Cardiac muscle cell (in vitro differentiated cells and primary cell): Measurements from ENCODE around the gene CGB2. TPM values are rescaled to one million over a fixed set of nuclear protein-coding genes. Genes with fewer than 3 reads are reported as not detected.

Experiments used
- DNase-seq, 2 donors: peaks; one replicate each; pipeline versions ENCODE4 v3.0.0 to v3.0.0-alpha.2; 2010 to 2017; ENCODE audit warnings: low read depth in 1 of 2, low spot score in 1 of 2
- H3K27ac ChIP-seq: fragments of 200-600 bp; sonication (generic); 2 replicates; pipeline ENCODE4 v1.5.1; 2016
- H3K27me3 ChIP-seq: fragments of 200-600 bp; sonication (generic); 2 replicates; pipeline ENCODE4 v1.6.0; 2016; ENCODE audit warnings: control low read depth
- H3K36me3 ChIP-seq: fragments of 200-600 bp; sonication (generic); 2 replicates; pipeline ENCODE4 v1.5.1; 2016; ENCODE audit warnings: control low read depth
- H3K4me1 ChIP-seq: fragments of 200-600 bp; sonication (generic); 2 replicates; pipeline ENCODE4 v1.8.1; 2017; ENCODE audit warnings: low read depth, mild to moderate bottlenecking, mixed run types
- H3K4me3 ChIP-seq: fragments of 200-600 bp; sonication (generic); 2 replicates; pipeline ENCODE4 v1.5.1; 2016; ENCODE audit warnings: mild to moderate bottlenecking
- H3K9me3 ChIP-seq: fragments of 200-600 bp; sonication (generic); 2 replicates; pipeline ENCODE4 v1.5.1; 2017; ENCODE audit warnings: low read depth, mild to moderate bottlenecking, control low read depth
- CTCF ChIP-seq: IDR thresholded peaks from 2 replicates; pipeline ENCODE4 v1.5.1; 2012; ENCODE audit warnings: low read depth, mild to moderate bottlenecking, low read length
- polyA plus RNA-seq: library from polyadenylated mRNA; unstranded; fragments of >200 nt; fragmentation: Nextera tagmentation; extraction: Ambion mirVana; gene quantifications from 2 replicates; pipeline ENCODE4 v1.2.1, GENCODE V29; 2016
- total RNA-seq: library from RNA; depleted of rRNA; stranded (reverse); fragments of >200 nt; gene quantifications from 2 replicates; pipeline ENCODE4 v1.2.3, GENCODE V29; 2016

The CGB2 gene
- total and polyA plus RNA-seq, 2 experiments from 2014 or later, result not detected

GRCh38 chr19:48992581-48993174 lies 39.0 kb upstream of the CGB2 start:
- Histone ChIP-seq H3K36me3 (peaks cover 5% of the 10 kb centered on the region), H3K9me3 (no peaks in the 10 kb centered on the region), H3K4me1 (peaks cover 15% of the 10 kb centered on the region), H3K27me3 (no peaks in the 10 kb centered on the region), H3K4me3 (peak overlapping the region; percentile 63), H3K27ac (peak overlapping the region; percentile 87)
- no peak for DNase-seq
- TF ChIP-seq CTCF, result no peak

- DNase-seq, result peak; percentile 100
- peaks cover 15% of the 10 kb centered on the region for H3K4me1 ChIP-seq
- H3K27ac ChIP-seq, result peak within 1 kb of the TSS; percentile 87
- no peaks in the 10 kb centered on the region for H3K27me3 ChIP-seq
- H3K4me3 ChIP-seq, result peak within 1 kb of the TSS; percentile 63
- peak; percentile 74 for TF ChIP-seq CTCF
- H3K36me3 ChIP-seq, result peaks cover under 1% of the 10 kb centered on the region
- H3K9me3 ChIP-seq, result no peaks in the 10 kb centered on the region
These were observed 38.3 kb upstream of the CGB2 start, which contains the start of the genes GYS1 and RUVBL2 for GRCh38 chr19:48993175-48994034. Gene GYS1 (minus strand): TSS chr19:48993309. CDS start chr19:48993112, 197 bp downstream. Gene RUVBL2 (plus strand): TSS chr19:48993887. CDS start chr19:48993912, 25 bp downstream.

- DNase-seq, result no peak
- Histone ChIP-seq H3K36me3 (no peaks in the 10 kb centered on the region), H3K27me3 (no peaks in the 10 kb centered on the region), H3K4me1 (peaks cover 15% of the 10 kb centered on the region), H3K9me3 (no peaks in the 10 kb centered on the region), H3K4me3 (peak overlapping the region; percentile 63), H3K27ac (peak overlapping the region; percentile 77)
- no peak for TF ChIP-seq CTCF
These were observed 37.7 kb upstream of the CGB2 start for GRCh38 chr19:48994035-48994386.

GRCh38 chr19:48997972-48998371 lies 33.7 kb upstream of the CGB2 start:
- Histone ChIP-seq H3K4me3 (no peak overlapping the region), H3K4me1 (peaks cover 5% of the 10 kb centered on the region)
- peak; percentile 63 to 73 for DNase-seq

More at GRCh38 chr19:48997972-48998371, 33.7 kb upstream of the CGB2 start:
- Histone ChIP-seq H3K36me3 (peaks cover 3% of the 10 kb centered on the region), H3K27ac (no peak overlapping the region), H3K27me3 (no peaks in the 10 kb centered on the region), H3K9me3 (no peaks in the 10 kb centered on the region)
- peak; percentile 64 for TF ChIP-seq CTCF
